ENCODE data around the gene EVC2. TPM values are rescaled to one million over a fixed set of nuclear protein-coding genes. Genes with fewer than 3 reads are reported as not detected.

Gene EVC2
- total and polyA plus RNA-seq, 9 of the 15 experiments (the other 6 are each of a cell fraction or from before 2014, with no cell fraction given) = 0.03 to 0.55 (median 0.38) TPM; not detected in 1

GRCh38 chr4:5545271-5545670 is 163.1 kb downstream of the EVC2 start (continued):
- no peak for TF ChIP-seq KLF16 (IDR thresholded peaks at IDR 0.05)
- TF ChIP-seq CBFA2T2 (conservative IDR thresholded peaks at IDR 0.05) = no peak
- no peak for TF ChIP-seq ZFP30 (CRISPR knock-in tag; IDR thresholded peaks at IDR 0.05; ENCODE audit: borderline replicate concordance)

- H3K4me3 ChIP-seq = no peak overlapping the region
- intact Hi-C loops (cut with micrococcal nuclease) = no loop called here
- no peaks in the 10 kb centered on the region for H3K36me3 ChIP-seq (ENCODE audit: control insufficient read depth, insufficient read depth, low read length)
- ChIA-PET POLR2A (interaction anchor here (1.1 kb wide), 1 partner anchor 83 kb away, joined by 3 read pairs; no protein-coding TSS in a partner anchor), CTCF (ENCODE audit: low intra/inter-chr PET ratio) (no interaction called here)
- H3K9me3 ChIP-seq (replicated peaks; ENCODE audit: control insufficient read depth, insufficient read depth, low read depth, low read length) = no peaks in the 10 kb centered on the region
- WGBS (ENCODE audit: insufficient coverage, low coverage, missing lambda C conversion rate) = 0% methylated on average over 5 of the region's 5 CpGs
- no peaks in the 10 kb centered on the region; a peak in 1 of 5 replicates for H3K27me3 ChIP-seq (ENCODE audit: control insufficient read depth in 2 of 2, insufficient read depth in 2 of 2, low read length in 2 of 2)
- H3K4me2 ChIP-seq (ENCODE audit: insufficient read depth, low read length) = no peak overlapping the region
- DNase-seq (ENCODE audit: extremely low read depth in 1 of 4, low spot score in 3 of 4) = no peak
- in situ Hi-C loops (cut with MboI) = no loop called here
- no TSS peak for BruUV-seq (replicated peaks)
- no peak overlapping the region for H3K27ac ChIP-seq (ENCODE audit: extremely low read depth, low read depth, low read length)
- no peaks in the 10 kb centered on the region for H3K4me1 ChIP-seq (replicated peaks in 1 of 2; ENCODE audit: control insufficient read depth in 2 of 2, insufficient read depth in 2 of 2, low read length in 2 of 2)
- no peak overlapping the region for H3K9ac ChIP-seq (ENCODE audit: insufficient read depth in 1 of 2, low read depth in 2 of 2, low read length in 2 of 2)
- H4K20me1 ChIP-seq (replicated peaks; ENCODE audit: control insufficient read depth, insufficient read depth, low read length) = no peaks in the 10 kb centered on the region
- H3K79me2 ChIP-seq (ENCODE audit: control insufficient read depth, insufficient read depth, low read length) = no peaks in the 10 kb centered on the region
- no peaks in the 10 kb centered on the region for H3K9me1 ChIP-seq (ENCODE audit: control insufficient read depth, insufficient read depth, low read length)
- FAIRE-seq = no peak
- no peak for ATAC-seq
- TF ChIP-seq ZSCAN32 (CRISPR knock-in tag; IDR thresholded peaks at IDR 0.05) = no peak
- no peak overlapping the region for H2AFZ ChIP-seq (ENCODE audit: low read depth, low read length)
These were observed 163.6 kb downstream of the EVC2 start for GRCh38 chr4:5544762-5545161.

GRCh38 chr4:5543681-5544080 is 164.7 kb downstream of the EVC2 start:
- BruUV-seq (replicated peaks) = no TSS peak
- WGBS (ENCODE audit: insufficient coverage, low coverage, missing lambda C conversion rate) = 7% methylated on average over 8 of the region's 8 CpGs
- FAIRE-seq = no peak
- no peak for TF ChIP-seq PCBP1 (IDR thresholded peaks at IDR 0.05; ENCODE audit: low read depth, low read length, poor library complexity, severe bottlenecking)
- no peak for TF ChIP-seq PYGO2 (tag; IDR thresholded peaks at IDR 0.05)
- TF ChIP-seq RCOR1 (IDR thresholded peaks at IDR 0.05; ENCODE audit: borderline replicate concordance in 1 of 2, low read depth in 2 of 2, low read length in 2 of 2) = no peak
- TF ChIP-seq ZFP91 (CRISPR knock-in tag; IDR thresholded peaks at IDR 0.05) = no peak
- TF ChIP-seq BRF2 (IDR thresholded peaks at IDR 0.05; ENCODE audit: borderline replicate concordance, insufficient read depth, insufficient read length) = no peak
- no peak for TF ChIP-seq LEF1 (IDR thresholded peaks at IDR 0.05)
- TF ChIP-seq POLR3G (IDR thresholded peaks at IDR 0.05; ENCODE audit: extremely low read depth, insufficient read length, insufficient replicate concordance) = no peak
- TF ChIP-seq TCF3 (CRISPR knock-in tag; IDR thresholded peaks at IDR 0.05) = no peak
- TF ChIP-seq ZNF184 (CRISPR knock-in tag; IDR thresholded peaks at IDR 0.05) = no peak

More at GRCh38 chr4:5543681-5544080, 164.7 kb downstream of the EVC2 start:
- no peak for ATAC-seq
- CTCF ChIA-PET (ENCODE audit: low intra/inter-chr PET ratio) = no interaction called here
- Histone ChIP-seq H3K9ac (ENCODE audit: insufficient read depth in 1 of 2, low read depth in 2 of 2, low read length in 2 of 2) (no peak overlapping the region), H3K9me1 (ENCODE audit: control insufficient read depth, insufficient read depth, low read length) (no peaks in the 10 kb centered on the region), H3K4me1 (replicated peaks in 1 of 2; ENCODE audit: control insufficient read depth in 2 of 2, insufficient read depth in 2 of 2, low read length in 2 of 2) (no peaks in the 10 kb centered on the region), H3K4me2 (ENCODE audit: insufficient read depth, low read length) (no peak overlapping the region), H3K27ac (ENCODE audit: extremely low read depth, low read depth, low read length) (no peak overlapping the region), H3K9me3 (replicated peaks; ENCODE audit: control insufficient read depth, insufficient read depth, low read depth, low read length) (no peaks in the 10 kb centered on the region), H3K4me3 (no peak overlapping the region), H3K27me3 (ENCODE audit: control insufficient read depth in 2 of 2, insufficient read depth in 2 of 2, low read length in 2 of 2) (no peaks in the 10 kb centered on the region; a peak in 1 of 5 replicates), H3K36me3 (ENCODE audit: control insufficient read depth, insufficient read depth, low read length) (no peaks in the 10 kb centered on the region), H4K20me1 (replicated peaks; ENCODE audit: control insufficient read depth, insufficient read depth, low read length) (no peaks in the 10 kb centered on the region), H3K79me2 (ENCODE audit: control insufficient read depth, insufficient read depth, low read length) (no peaks in the 10 kb centered on the region), H2AFZ (ENCODE audit: low read depth, low read length) (no peak overlapping the region)
- POLR2A ChIA-PET = interaction anchor here (1.1 kb wide), 1 partner anchor 82 kb away, joined by 3 read pairs; no protein-coding TSS in a partner anchor
- intact Hi-C loops (cut with micrococcal nuclease) = no loop called here
- no peak for DNase-seq (ENCODE audit: extremely low read depth in 1 of 4, low spot score in 3 of 4)
- in situ Hi-C loops (cut with MboI) = no loop called here
